ENCODE results near the gene MLNR. TPM values are rescaled to one million over a fixed set of nuclear protein-coding genes. Genes with fewer than 3 reads are reported as not detected.

MLNR gene
- total RNA-seq, 4 donors from 2014 or later: not detected

DNA sequence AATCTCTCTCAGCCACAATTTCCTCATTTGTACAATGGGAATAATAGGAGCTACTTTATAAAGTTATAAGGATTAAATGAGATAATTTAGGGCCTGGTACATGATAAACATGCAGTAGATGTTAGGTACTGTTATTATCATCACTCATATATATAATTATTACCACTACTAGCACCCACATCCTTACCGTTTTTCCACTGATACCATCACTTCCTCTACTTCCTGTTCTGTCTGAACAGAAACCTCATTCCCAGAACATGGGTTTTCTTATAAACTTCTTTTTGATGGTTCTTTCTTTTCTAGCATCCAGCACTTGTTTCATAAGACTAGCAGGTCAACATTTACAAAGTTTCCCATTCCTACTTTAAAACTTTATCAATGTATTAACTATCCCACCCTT is 33.9 kb downstream of the MLNR start:
- in situ Hi-C loops (cut with MboI; ENCODE audit: low pct_ligation_motif_present in 1 of 4, low pct_unique_long_range_greater_than_20kb in 1 of 4, low sequenced_read_pairs in 3 of 4): no loop called here
- intact Hi-C loops (cut with DNase I; ENCODE audit: low total_unique reads): no loop called here
- Histone ChIP-seq H3K27me3 (no peaks in the 10 kb centered on the region), H3K4me3 (no peak overlapping the region), H3K4me1 (peaks cover under 1 to 26% (median 7%) of the 10 kb centered on the region in 4 donors), H3K36me3 (peaks cover 0 to 10% (median 3%) of the 10 kb centered on the region in 4 donors), H3K27ac (no peak overlapping the region), H3K9me3 (no peaks in the 10 kb centered on the region)
- TF ChIP-seq, protein P1, sequence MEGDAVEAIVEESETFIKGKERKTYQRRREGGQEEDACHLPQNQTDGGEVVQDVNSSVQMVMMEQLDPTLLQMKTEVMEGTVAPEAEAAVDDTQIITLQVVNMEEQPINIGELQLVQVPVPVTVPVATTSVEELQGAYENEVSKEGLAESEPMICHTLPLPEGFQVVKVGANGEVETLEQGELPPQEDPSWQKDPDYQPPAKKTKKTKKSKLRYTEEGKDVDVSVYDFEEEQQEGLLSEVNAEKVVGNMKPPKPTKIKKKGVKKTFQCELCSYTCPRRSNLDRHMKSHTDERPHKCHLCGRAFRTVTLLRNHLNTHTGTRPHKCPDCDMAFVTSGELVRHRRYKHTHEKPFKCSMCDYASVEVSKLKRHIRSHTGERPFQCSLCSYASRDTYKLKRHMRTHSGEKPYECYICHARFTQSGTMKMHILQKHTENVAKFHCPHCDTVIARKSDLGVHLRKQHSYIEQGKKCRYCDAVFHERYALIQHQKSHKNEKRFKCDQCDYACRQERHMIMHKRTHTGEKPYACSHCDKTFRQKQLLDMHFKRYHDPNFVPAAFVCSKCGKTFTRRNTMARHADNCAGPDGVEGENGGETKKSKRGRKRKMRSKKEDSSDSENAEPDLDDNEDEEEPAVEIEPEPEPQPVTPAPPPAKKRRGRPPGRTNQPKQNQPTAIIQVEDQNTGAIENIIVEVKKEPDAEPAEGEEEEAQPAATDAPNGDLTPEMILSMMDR (IDR thresholded peaks at IDR 0.05): no peak
- no peak for TF ChIP-seq EP300 (IDR thresholded peaks at IDR 0.05; ENCODE audit: low read depth)
- no peak for TF ChIP-seq POLR2A (IDR thresholded peaks at IDR 0.05)
- WGBS, 2 donors (ENCODE audit: low coverage in 1 of 2): 60 to 67% methylated on average over 1 of the region's 1 CpG
- DNase-seq: no peak

DNA sequence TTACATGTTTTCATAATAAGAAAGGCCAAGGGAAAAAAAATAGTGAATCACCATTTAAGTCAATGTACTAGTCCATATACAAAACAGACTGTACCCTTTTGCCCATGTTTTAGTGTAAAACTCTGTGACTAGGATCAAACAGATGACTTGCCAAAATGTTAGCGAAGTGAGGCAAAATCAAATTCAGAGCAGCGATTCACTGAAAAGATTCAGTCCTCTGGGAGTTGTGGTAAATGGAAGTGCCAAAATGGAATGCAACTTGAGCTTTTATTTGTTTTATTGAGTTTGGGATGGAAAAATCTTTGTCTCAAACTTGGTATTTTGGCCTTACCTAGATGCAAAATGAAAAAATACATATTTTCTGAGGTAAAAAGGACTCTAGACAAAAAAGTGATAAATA is 36.7 kb downstream of the MLNR start:
- 76 to 100% methylated on average over 1 to 2 of the region's 2 CpGs for WGBS, 2 donors (ENCODE audit: low coverage in 1 of 2)
- TF ChIP-seq EP300 (IDR thresholded peaks at IDR 0.05; ENCODE audit: low read depth): no peak
- no peak for TF ChIP-seq POLR2AphosphoS5 (IDR thresholded peaks at IDR 0.05)
- no peak for TF ChIP-seq POLR2A (IDR thresholded peaks at IDR 0.05)
- TF ChIP-seq, protein P1 (IDR thresholded peaks at IDR 0.05): no peak
- H3K4me3 ChIP-seq: no peak overlapping the region
- peaks cover 0 to 14% (median 4%) of the 10 kb centered on the region in 4 donors for H3K4me1 ChIP-seq
- H3K36me3 ChIP-seq: peaks cover 0 to 30% (median 10%) of the 10 kb centered on the region in 4 donors
- no peaks in the 10 kb centered on the region for H3K9me3 ChIP-seq
- H3K27ac ChIP-seq: no peak overlapping the region
- no peak for DNase-seq
- intact Hi-C loops (cut with DNase I; ENCODE audit: low total_unique reads) (no loop called here), in situ Hi-C loops (cut with MboI; ENCODE audit: low pct_ligation_motif_present in 1 of 4, low pct_unique_long_range_greater_than_20kb in 1 of 4, low sequenced_read_pairs in 3 of 4) (no loop called here)
- H3K27me3 ChIP-seq: no peaks in the 10 kb centered on the region

DNA sequence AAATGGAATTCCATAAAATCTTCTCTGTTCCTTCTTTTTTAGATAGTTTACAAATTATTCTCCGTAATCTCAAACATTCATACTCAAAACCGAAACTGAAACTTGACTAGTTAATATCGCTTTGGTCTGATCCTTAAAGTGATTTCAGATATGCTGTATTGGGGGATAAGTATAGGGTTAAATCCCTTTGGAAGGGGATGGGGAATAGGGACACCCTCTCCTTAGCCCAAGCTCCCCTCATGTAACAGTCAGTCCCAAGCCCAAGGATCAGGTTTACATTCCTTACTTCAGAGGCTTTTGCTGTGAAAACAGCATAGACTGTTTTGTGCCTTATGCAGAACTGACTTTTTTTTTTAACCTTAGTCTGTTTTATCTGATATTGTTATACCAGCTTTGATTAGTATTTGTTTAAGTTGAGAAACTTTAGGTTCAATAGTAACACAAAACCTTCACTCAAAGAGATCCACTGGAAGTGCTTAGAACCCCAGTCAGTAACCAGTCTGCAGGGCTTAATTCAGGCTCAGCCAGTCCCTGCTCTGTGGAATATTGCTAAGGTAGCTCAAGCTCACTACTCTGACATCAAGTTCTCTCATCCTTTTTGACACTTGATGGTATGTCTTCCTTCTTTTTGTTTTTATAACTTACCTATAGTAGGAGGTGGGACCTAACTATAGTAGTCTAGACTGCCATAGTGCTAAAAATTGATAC is 38.1 kb downstream of the MLNR start:
- no peak for TF ChIP-seq POLR2AphosphoS5 (IDR thresholded peaks at IDR 0.05)
- TF ChIP-seq EP300 (IDR thresholded peaks at IDR 0.05; ENCODE audit: low read depth): no peak
- TF ChIP-seq, protein P1 (IDR thresholded peaks at IDR 0.05): no peak
- no peak for TF ChIP-seq POLR2A (IDR thresholded peaks at IDR 0.05)
- H3K36me3 ChIP-seq: peaks cover 0 to 30% (median 10%) of the 10 kb centered on the region in 4 donors
- in situ Hi-C loops (cut with MboI; ENCODE audit: low pct_ligation_motif_present in 1 of 4, low pct_unique_long_range_greater_than_20kb in 1 of 4, low sequenced_read_pairs in 3 of 4) (no loop called here), intact Hi-C loops (cut with DNase I; ENCODE audit: low total_unique reads) (no loop called here)
- peak overlapping the region in 3 of 4 donors; percentile 19 to 21 (median 20) for H3K27ac ChIP-seq
- H3K4me3 ChIP-seq: peak overlapping the region in 3 of 4 donors; percentile 10 to 33 (median 16)
- no peaks in the 10 kb centered on the region for H3K27me3 ChIP-seq
- DNase-seq: no peak
- 40 to 53% methylated on average over 3 of the region's 3 CpGs for WGBS, 2 donors (ENCODE audit: low coverage in 1 of 2)
- no peaks in the 10 kb centered on the region for H3K9me3 ChIP-seq
- peaks cover 0 to 7% (median under 1%) of the 10 kb centered on the region in 4 donors for H3K4me1 ChIP-seq

DNA sequence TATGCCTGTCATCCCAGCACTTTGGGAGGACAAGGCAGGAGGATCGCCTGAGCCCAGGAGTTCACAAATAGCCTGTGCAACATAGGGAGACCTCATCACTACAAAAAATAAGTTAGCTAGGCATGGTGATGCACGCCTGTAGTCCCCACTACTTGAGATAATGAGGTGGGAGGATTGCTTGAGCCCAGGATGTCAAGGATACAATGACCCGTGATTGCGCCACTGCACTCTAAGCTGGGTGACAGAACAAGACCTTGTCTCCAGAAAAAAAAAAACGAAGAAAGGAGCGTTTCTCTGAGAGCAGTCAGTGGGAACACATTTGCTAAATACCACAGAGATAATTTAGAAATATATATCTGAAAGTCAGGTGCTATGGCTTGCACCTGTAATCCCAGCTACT is 39.4 kb downstream of the MLNR start:
- in situ Hi-C loops (cut with MboI; ENCODE audit: low pct_ligation_motif_present in 1 of 4, low pct_unique_long_range_greater_than_20kb in 1 of 4, low sequenced_read_pairs in 3 of 4) (no loop called here), intact Hi-C loops (cut with DNase I; ENCODE audit: low total_unique reads) (no loop called here)
- TF ChIP-seq POLR2AphosphoS5 (IDR thresholded peaks at IDR 0.05): no peak
- no peak for TF ChIP-seq POLR2A (IDR thresholded peaks at IDR 0.05)
- TF ChIP-seq, protein P1 (IDR thresholded peaks at IDR 0.05): no peak
- no peak for TF ChIP-seq EP300 (IDR thresholded peaks at IDR 0.05; ENCODE audit: low read depth)
- H3K9me3 ChIP-seq: no peaks in the 10 kb centered on the region
- WGBS, 2 donors (ENCODE audit: low coverage in 1 of 2): 92 to 95% methylated on average over 4 to 6 of the region's 6 CpGs
- H3K4me1 ChIP-seq: no peaks in the 10 kb centered on the region
- H3K36me3 ChIP-seq: peaks cover 0 to 30% (median 10%) of the 10 kb centered on the region in 4 donors
- DNase-seq: no peak
- no peak overlapping the region for H3K27ac ChIP-seq
- no peak overlapping the region for H3K4me3 ChIP-seq
- no peaks in the 10 kb centered on the region for H3K27me3 ChIP-seq

Data from transverse colon (tissue), 4 donors.